Measurements from ENCODE around the gene CYP4F12.

CYP4F12 gene

GRCh38 chr19:15714638-15715037 lies 41.8 kb downstream of the CYP4F12 start:
- WGBS (ENCODE audit: extremely low coverage, insufficient coverage, insufficient read length): no CpG with 5 or more reads among the region's 3 CpGs

GRCh38 chr19:15715642-15716041 lies 42.8 kb downstream of the CYP4F12 start:
- Histone ChIP-seq H3K4me1 (ENCODE audit: control insufficient read depth in 1 of 2, insufficient read depth in 2 of 2, low read length in 2 of 2) (no peaks in the 10 kb centered on the region), H2BK12ac (ENCODE audit: low read length) (no peak overlapping the region), H2AFZ (ENCODE audit: insufficient read depth, low read length, poor library complexity) (no peak overlapping the region), H3K9me3 (ENCODE audit: insufficient read depth, low read depth, low read length) (peaks cover 26% of the 10 kb centered on the region), H4K12ac (ENCODE audit: low read depth, low read length) (no peak overlapping the region), H2BK120ac (ENCODE audit: insufficient read depth, low read length, poor library complexity) (no peak overlapping the region), H4K8ac (ENCODE audit: low read depth, low read length) (no peak overlapping the region), H3K23ac (ENCODE audit: low read length) (no peak overlapping the region), H3K18ac (ENCODE audit: low read length) (no peak overlapping the region), H3K79me1 (ENCODE audit: low read length) (no peaks in the 10 kb centered on the region), H2BK5ac (ENCODE audit: low read depth, low read length, poor library complexity) (no peak overlapping the region), H3K27me3 (ENCODE audit: insufficient read depth, low read length) (no peaks in the 10 kb centered on the region), H4K91ac (ENCODE audit: low read depth, low read length) (no peak overlapping the region), H2AK5ac (ENCODE audit: low read length) (no peak overlapping the region), H3K14ac (ENCODE audit: low read length) (no peak overlapping the region), H3K9ac (ENCODE audit: low read length) (no peak overlapping the region), H3K4me3 (ENCODE audit: low read depth, low read length) (no peak overlapping the region), H3K4ac (ENCODE audit: low read depth, low read length) (no peak overlapping the region), H3K27ac (ENCODE audit: low read depth, low read length) (no peak overlapping the region), H3K4me2 (ENCODE audit: low read length) (no peak overlapping the region), H3K36me3 (ENCODE audit: control insufficient read depth in 1 of 2, insufficient read depth in 2 of 2, low read length in 2 of 2) (no peaks in the 10 kb centered on the region), H3K79me2 (ENCODE audit: control insufficient read depth, insufficient read depth, low read length, poor library complexity) (no peaks in the 10 kb centered on the region)
- DNase-seq: no peak
- WGBS (ENCODE audit: extremely low coverage, insufficient coverage, insufficient read length): no CpG with 5 or more reads among the region's 1 CpG

More at GRCh38 chr19:15714638-15715037, 41.8 kb downstream of the CYP4F12 start:
- Histone ChIP-seq H3K27ac (ENCODE audit: low read depth, low read length) (no peak overlapping the region), H3K14ac (ENCODE audit: low read length) (no peak overlapping the region), H3K23ac (ENCODE audit: low read length) (no peak overlapping the region), H3K27me3 (ENCODE audit: insufficient read depth, low read length) (no peaks in the 10 kb centered on the region), H3K79me2 (ENCODE audit: control insufficient read depth, insufficient read depth, low read length, poor library complexity) (no peaks in the 10 kb centered on the region), H2BK5ac (ENCODE audit: low read depth, low read length, poor library complexity) (no peak overlapping the region), H3K9ac (ENCODE audit: low read length) (no peak overlapping the region), H3K4ac (ENCODE audit: low read depth, low read length) (no peak overlapping the region), H4K91ac (ENCODE audit: low read depth, low read length) (no peak overlapping the region), H2BK120ac (ENCODE audit: insufficient read depth, low read length, poor library complexity) (no peak overlapping the region), H3K9me3 (ENCODE audit: insufficient read depth, low read depth, low read length) (peaks cover 24% of the 10 kb centered on the region), H2AFZ (ENCODE audit: insufficient read depth, low read length, poor library complexity) (no peak overlapping the region), H3K18ac (ENCODE audit: low read length) (no peak overlapping the region), H3K79me1 (ENCODE audit: low read length) (no peaks in the 10 kb centered on the region), H3K4me3 (ENCODE audit: low read depth, low read length) (no peak overlapping the region), H4K12ac (ENCODE audit: low read depth, low read length) (no peak overlapping the region), H2AK5ac (ENCODE audit: low read length) (no peak overlapping the region), H3K4me2 (ENCODE audit: low read length) (no peak overlapping the region), H3K36me3 (ENCODE audit: control insufficient read depth in 1 of 2, insufficient read depth in 2 of 2, low read length in 2 of 2) (no peaks in the 10 kb centered on the region), H4K8ac (ENCODE audit: low read depth, low read length) (no peak overlapping the region), H3K4me1 (ENCODE audit: control insufficient read depth in 1 of 2, insufficient read depth in 2 of 2, low read length in 2 of 2) (no peaks in the 10 kb centered on the region), H2BK12ac (ENCODE audit: low read length) (no peak overlapping the region)
- DNase-seq: no peak

- Histone ChIP-seq H3K79me2 (ENCODE audit: control insufficient read depth, insufficient read depth, low read length, poor library complexity) (no peaks in the 10 kb centered on the region), H3K36me3 (ENCODE audit: control insufficient read depth in 1 of 2, insufficient read depth in 2 of 2, low read length in 2 of 2) (no peaks in the 10 kb centered on the region), H3K14ac (ENCODE audit: low read length) (no peak overlapping the region), H3K9me3 (ENCODE audit: insufficient read depth, low read depth, low read length) (peaks cover 30% of the 10 kb centered on the region), H3K4me3 (ENCODE audit: low read depth, low read length) (no peak overlapping the region), H2BK120ac (ENCODE audit: insufficient read depth, low read length, poor library complexity) (no peak overlapping the region), H3K4ac (ENCODE audit: low read depth, low read length) (no peak overlapping the region), H3K27ac (ENCODE audit: low read depth, low read length) (no peak overlapping the region), H2BK5ac (ENCODE audit: low read depth, low read length, poor library complexity) (no peak overlapping the region), H3K27me3 (ENCODE audit: insufficient read depth, low read length) (no peaks in the 10 kb centered on the region), H3K4me2 (ENCODE audit: low read length) (no peak overlapping the region), H2BK12ac (ENCODE audit: low read length) (no peak overlapping the region), H3K79me1 (ENCODE audit: low read length) (no peaks in the 10 kb centered on the region), H3K23ac (ENCODE audit: low read length) (no peak overlapping the region), H4K8ac (ENCODE audit: low read depth, low read length) (no peak overlapping the region), H4K91ac (ENCODE audit: low read depth, low read length) (no peak overlapping the region), H2AFZ (ENCODE audit: insufficient read depth, low read length, poor library complexity) (no peak overlapping the region), H4K12ac (ENCODE audit: low read depth, low read length) (no peak overlapping the region), H3K18ac (ENCODE audit: low read length) (no peak overlapping the region), H3K9ac (ENCODE audit: low read length) (no peak overlapping the region), H2AK5ac (ENCODE audit: low read length) (no peak overlapping the region), H3K4me1 (ENCODE audit: control insufficient read depth in 1 of 2, insufficient read depth in 2 of 2, low read length in 2 of 2) (no peaks in the 10 kb centered on the region)
- DNase-seq: no peak
- WGBS (ENCODE audit: extremely low coverage, insufficient coverage, insufficient read length): no CpG with 5 or more reads among the region's 6 CpGs
These were observed 44.9 kb downstream of the CYP4F12 start for GRCh38 chr19:15717809-15718208.

- H4K8ac ChIP-seq (ENCODE audit: low read depth, low read length): no peak overlapping the region
- H3K9me3 ChIP-seq (ENCODE audit: insufficient read depth, low read depth, low read length): peaks cover 31% of the 10 kb centered on the region
- no peak overlapping the region for H4K91ac ChIP-seq (ENCODE audit: low read depth, low read length)
- H3K23ac ChIP-seq (ENCODE audit: low read length): no peak overlapping the region
- H3K4ac ChIP-seq (ENCODE audit: low read depth, low read length): no peak overlapping the region
- no peaks in the 10 kb centered on the region for H3K79me2 ChIP-seq (ENCODE audit: control insufficient read depth, insufficient read depth, low read length, poor library complexity)
- no peak for DNase-seq
- H3K4me2 ChIP-seq (ENCODE audit: low read length): no peak overlapping the region
- H3K27me3 ChIP-seq (ENCODE audit: insufficient read depth, low read length): no peaks in the 10 kb centered on the region
- H2AFZ ChIP-seq (ENCODE audit: insufficient read depth, low read length, poor library complexity): no peak overlapping the region
- H3K9ac ChIP-seq (ENCODE audit: low read length): no peak overlapping the region
- no peaks in the 10 kb centered on the region for H3K4me1 ChIP-seq (ENCODE audit: control insufficient read depth in 1 of 2, insufficient read depth in 2 of 2, low read length in 2 of 2)
- no peak overlapping the region for H3K14ac ChIP-seq (ENCODE audit: low read length)
- H2BK120ac ChIP-seq (ENCODE audit: insufficient read depth, low read length, poor library complexity): no peak overlapping the region
- no peak overlapping the region for H2AK5ac ChIP-seq (ENCODE audit: low read length)
- no peak overlapping the region for H3K27ac ChIP-seq (ENCODE audit: low read depth, low read length)
- H3K18ac ChIP-seq (ENCODE audit: low read length): no peak overlapping the region
- no peaks in the 10 kb centered on the region for H3K36me3 ChIP-seq (ENCODE audit: control insufficient read depth in 1 of 2, insufficient read depth in 2 of 2, low read length in 2 of 2)
- no peak overlapping the region for H2BK12ac ChIP-seq (ENCODE audit: low read length)
- H4K12ac ChIP-seq (ENCODE audit: low read depth, low read length): no peak overlapping the region
- WGBS (ENCODE audit: extremely low coverage, insufficient coverage, insufficient read length): no CpG with 5 or more reads among the region's 1 CpG
- H3K4me3 ChIP-seq (ENCODE audit: low read depth, low read length): no peak overlapping the region
- H2BK5ac ChIP-seq (ENCODE audit: low read depth, low read length, poor library complexity): no peak overlapping the region
- H3K79me1 ChIP-seq (ENCODE audit: low read length): no peaks in the 10 kb centered on the region
These were observed 48.4 kb downstream of the CYP4F12 start for GRCh38 chr19:15721268-15721667.

Measured in trophoblast cell (in vitro differentiated cells and primary cell).